Liver (tissue), 3 donors: ENCODE data around the gene L1TD1.

Source experiments
- CTCF ChIP-seq: fragments of 150-350 bp; IDR thresholded peaks from 2 replicates; pipeline ENCODE4 v1.5.1; 2017; ENCODE audit warnings: improper control_type of control experiment, low read depth, low read length; ENCODE audit not compliant: missing input control
- JUND ChIP-seq, 2 donors: IDR thresholded peaks; 2 replicates each; pipeline ENCODE4 v1.6.1; 2016; ENCODE audit warnings: antibody characterized with exemption in 2 of 2
- REST ChIP-seq: IDR thresholded peaks from 2 replicates; pipeline ENCODE4 v1.6.1; 2016; ENCODE audit warnings: antibody characterized with exemption, mild to moderate bottlenecking
- RXRA ChIP-seq, 2 donors: IDR thresholded peaks; 2 replicates each; pipeline ENCODE4 v1.6.1; 2017 to 2018; ENCODE audit warnings: antibody characterized with exemption in 2 of 2, mild to moderate bottlenecking in 1 of 2
- donor health status: healthy.
- donor health status: healthy.

- no peak for TF ChIP-seq CTCF
- TF ChIP-seq RXRA (IDR thresholded peaks at IDR 0.05) = no peak
- TF ChIP-seq JUND (IDR thresholded peaks at IDR 0.05) = no peak
- no peak for TF ChIP-seq REST
Observed at GRCh38 chr1:62176597-62177312, 17.9 kb upstream of the L1TD1 start.
